Bronchial epithelial cell (primary cell): Measurements from ENCODE around the gene PROSER2. TPM values are rescaled to one million over a fixed set of nuclear protein-coding genes. Genes with fewer than 3 reads are reported as not detected.

Source experiments
- DNase-seq: peaks from one replicate; pipeline ENCODE4 v3.0.0-alpha.2; 2010; ENCODE audit warnings: low read depth
- FAIRE-seq: peaks from 2 replicates; lab custom pipeline; 2011; peaks lifted over from hg19 to GRCh38; lab: Jason Lieb, UNC
- H3K27me3 ChIP-seq: 2 replicates; pipeline ENCODE4 v1.5.1; 2011; ENCODE audit warnings: low read length; ENCODE audit not compliant: control insufficient read depth, insufficient read depth
- H3K36me3 ChIP-seq: 2 replicates; pipeline ENCODE4 v1.5.1; 2011; ENCODE audit warnings: low read length; ENCODE audit not compliant: control insufficient read depth, insufficient read depth
- H3K4me3 ChIP-seq: 2 replicates; pipeline ENCODE4 v1.5.1; 2011; ENCODE audit warnings: mild to moderate bottlenecking, low read depth, low read length, control low read depth
- total RNA-seq: library from RNA; depleted of rRNA; stranded (reverse); fragments of >200 nt; gene quantifications from 2 replicates; pipeline ENCODE4 v1.2.1, GENCODE V29; 2014
- TF ChIP-seq, protein P1 (sequence below): IDR thresholded peaks from 2 replicates; pipeline ENCODE4 v1.5.1; 2011; ENCODE audit warnings: mild to moderate bottlenecking, moderate library complexity, low read length, control low read depth, inconsistent platforms; ENCODE audit not compliant: insufficient read depth, severe bottlenecking

PROSER2 gene
- total RNA-seq, 1 donor from 2014 or later: 20.8 TPM

DNA sequence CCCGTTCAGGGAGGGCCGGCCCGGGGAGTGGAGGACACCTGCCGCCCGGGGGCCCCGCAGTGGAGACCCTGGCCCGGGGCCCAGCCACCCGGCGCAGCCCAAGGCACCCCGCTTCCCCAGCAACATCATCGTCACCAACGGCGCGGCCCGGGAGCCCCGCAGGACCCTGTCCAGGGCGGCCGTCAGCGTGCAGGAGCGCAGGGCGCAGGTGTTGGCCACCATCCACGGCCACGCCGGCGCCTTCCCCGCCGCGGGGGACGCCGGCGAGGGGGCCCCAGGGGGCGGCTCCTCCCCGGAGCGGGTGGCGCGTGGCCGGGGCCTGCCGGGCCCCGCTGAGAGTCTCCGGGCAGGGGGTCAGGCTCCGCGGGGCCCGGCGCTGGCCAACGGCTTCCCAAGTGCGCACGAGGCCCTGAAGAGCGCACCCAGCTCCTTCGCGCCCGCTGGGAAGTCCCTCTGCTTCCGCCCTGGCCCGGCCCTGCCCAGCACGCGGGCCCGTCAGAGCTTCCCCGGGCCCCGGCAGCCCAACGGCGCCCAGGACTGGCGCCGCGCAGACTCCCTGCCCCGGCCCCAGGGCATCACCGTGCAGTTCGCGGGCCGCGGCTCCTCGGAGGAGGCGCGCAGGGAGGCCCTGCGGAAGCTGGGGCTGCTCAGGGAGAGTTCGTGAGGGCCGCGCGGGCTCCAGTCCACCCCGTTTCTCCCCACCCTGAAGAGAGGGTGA is 46.7 kb downstream of the PROSER2 start:
- Histone ChIP-seq H3K36me3 (peaks cover 21% of the 10 kb centered on the region), H3K4me3 (no peak overlapping the region), H3K27me3 (no peaks in the 10 kb centered on the region)
- FAIRE-seq: no peak
- TF ChIP-seq, protein P1, sequence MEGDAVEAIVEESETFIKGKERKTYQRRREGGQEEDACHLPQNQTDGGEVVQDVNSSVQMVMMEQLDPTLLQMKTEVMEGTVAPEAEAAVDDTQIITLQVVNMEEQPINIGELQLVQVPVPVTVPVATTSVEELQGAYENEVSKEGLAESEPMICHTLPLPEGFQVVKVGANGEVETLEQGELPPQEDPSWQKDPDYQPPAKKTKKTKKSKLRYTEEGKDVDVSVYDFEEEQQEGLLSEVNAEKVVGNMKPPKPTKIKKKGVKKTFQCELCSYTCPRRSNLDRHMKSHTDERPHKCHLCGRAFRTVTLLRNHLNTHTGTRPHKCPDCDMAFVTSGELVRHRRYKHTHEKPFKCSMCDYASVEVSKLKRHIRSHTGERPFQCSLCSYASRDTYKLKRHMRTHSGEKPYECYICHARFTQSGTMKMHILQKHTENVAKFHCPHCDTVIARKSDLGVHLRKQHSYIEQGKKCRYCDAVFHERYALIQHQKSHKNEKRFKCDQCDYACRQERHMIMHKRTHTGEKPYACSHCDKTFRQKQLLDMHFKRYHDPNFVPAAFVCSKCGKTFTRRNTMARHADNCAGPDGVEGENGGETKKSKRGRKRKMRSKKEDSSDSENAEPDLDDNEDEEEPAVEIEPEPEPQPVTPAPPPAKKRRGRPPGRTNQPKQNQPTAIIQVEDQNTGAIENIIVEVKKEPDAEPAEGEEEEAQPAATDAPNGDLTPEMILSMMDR: no peak
- no peak for DNase-seq

DNA sequence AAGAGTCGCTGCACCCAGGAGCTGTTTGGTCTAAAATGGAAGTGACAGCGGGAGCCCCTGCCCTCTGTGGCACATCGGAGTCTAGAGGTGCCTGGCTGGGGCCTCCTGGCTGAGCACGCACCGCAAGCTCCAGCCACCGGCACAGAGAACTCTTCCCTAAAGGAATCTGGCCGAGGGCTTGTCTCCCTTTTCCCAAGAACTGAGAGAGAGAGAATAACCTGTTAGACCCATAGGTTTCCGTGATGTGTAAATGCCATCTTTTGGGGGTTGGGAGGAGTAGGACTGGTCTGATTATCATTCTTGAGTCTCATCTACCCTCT is 47.3 kb downstream of the PROSER2 start:
- no peak for DNase-seq
- Histone ChIP-seq H3K27me3 (no peaks in the 10 kb centered on the region), H3K4me3 (no peak overlapping the region), H3K36me3 (peaks cover 21% of the 10 kb centered on the region)
- FAIRE-seq: no peak
- TF ChIP-seq, protein P1: no peak

DNA sequence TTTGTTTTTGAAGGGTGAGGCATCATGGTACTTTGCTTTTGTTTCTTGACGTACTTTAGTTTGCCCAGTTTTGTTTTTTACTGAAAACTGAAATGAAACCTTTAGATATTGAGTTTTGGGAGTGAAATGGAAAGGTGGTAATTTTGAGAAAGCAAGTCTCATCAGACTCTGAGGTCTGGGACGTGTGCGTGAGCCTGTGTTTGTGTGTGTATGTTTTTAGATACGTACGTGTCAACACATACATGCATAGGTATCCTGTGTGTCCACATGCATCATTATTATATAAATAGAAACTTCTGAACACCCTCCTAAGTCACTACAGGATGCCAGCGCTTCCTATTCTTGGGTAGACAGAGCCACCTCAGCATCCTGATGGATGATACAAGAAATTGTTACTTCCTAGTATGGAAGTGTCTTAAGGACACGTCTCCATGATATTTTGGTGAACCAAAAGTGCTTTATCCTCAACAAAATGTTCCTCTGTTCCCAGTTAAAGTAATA is 47.8 kb downstream of the PROSER2 start:
- TF ChIP-seq, protein P1: no peak
- FAIRE-seq: no peak

DNA sequence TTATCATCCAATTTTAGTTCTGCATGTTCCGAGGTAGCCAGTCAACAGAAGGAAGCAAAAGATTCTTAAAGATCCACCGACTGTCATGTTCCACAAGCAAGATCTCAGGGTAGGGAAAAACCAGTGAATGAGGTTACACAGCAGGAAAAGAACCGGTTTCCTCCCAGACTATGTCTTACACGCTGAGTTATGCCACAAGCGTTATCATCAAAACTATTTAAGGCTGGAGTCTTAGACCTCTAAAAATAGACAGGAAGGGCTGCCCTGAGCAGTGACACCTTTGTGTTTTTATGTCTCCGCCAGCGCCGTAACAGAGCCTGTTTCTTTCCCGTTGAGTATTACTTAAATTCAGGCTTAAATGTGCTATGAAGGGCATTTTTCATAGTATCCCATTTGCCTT is 48.3 kb downstream of the PROSER2 start:
- Histone ChIP-seq H3K36me3 (peaks cover 13% of the 10 kb centered on the region), H3K27me3 (no peaks in the 10 kb centered on the region), H3K4me3 (no peak overlapping the region)
- FAIRE-seq (no peak), DNase-seq (peak; percentile 35)
- TF ChIP-seq, protein P1: no peak

More for the DNA sequence above, 47.8 kb downstream of the PROSER2 start:
- Histone ChIP-seq H3K27me3 (no peaks in the 10 kb centered on the region), H3K36me3 (peaks cover 18% of the 10 kb centered on the region), H3K4me3 (no peak overlapping the region)
- peak; percentile 13 for DNase-seq

DNA sequence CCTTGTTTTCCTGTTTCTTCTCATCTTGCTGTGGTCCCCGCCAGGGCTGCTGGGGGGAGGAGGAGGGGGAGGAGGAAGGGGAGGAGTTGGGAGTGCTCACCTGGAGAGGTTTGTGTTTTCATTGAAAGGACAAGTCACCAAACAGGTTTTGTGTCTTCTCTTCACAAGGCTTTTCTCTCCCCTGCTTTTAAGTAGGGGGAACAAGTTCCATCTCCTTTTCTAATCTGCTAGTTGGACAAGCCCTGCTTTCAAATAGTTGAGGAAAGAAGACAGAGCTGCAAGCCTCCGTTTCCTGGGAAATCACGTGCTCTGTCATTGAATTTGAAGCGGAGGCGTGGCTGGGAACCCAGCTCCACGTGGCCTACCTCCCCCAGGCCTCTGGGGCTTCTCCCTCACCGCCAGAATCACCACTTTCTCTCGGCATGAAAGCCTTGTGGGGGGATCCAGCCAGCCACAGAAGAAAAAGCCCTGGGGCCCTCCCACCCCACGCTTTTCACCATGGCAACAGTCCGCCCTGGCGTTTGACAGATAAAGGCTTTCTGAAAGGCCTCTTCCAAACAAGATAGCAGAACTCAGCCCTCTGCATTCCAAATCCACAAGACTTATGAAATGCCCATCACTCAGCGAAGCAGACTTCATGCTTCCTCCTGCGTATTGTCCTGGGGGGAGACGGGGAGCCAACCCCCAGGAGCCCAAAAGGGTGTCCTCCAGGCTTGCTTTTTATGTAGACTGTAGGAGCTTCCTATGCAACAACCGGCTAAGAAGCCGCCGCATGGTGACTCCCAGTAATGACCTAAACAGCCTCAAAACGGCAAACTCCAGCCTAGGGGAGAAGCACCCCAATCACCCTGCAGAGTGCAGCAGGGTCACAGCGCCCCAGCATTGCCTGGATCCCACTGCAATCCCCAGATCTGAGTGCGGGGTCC is 51.7 kb downstream of the PROSER2 start:
- Histone ChIP-seq H3K36me3 (peaks cover 4% of the 10 kb centered on the region), H3K4me3 (peak overlapping the region; percentile 11), H3K27me3 (no peaks in the 10 kb centered on the region)
- TF ChIP-seq, protein P1: no peak
- FAIRE-seq: no peak
- peak; percentile 87 for DNase-seq
